Liver (tissue), 9 donors: ENCODE measurements around the gene RRP1. TPM values are rescaled to one million over a fixed set of nuclear protein-coding genes. Genes with fewer than 3 reads are reported as not detected.

Source experiments
- DNase-seq: peaks from one replicate; pipeline ENCODE4 v3.0.0-alpha.2; 2017; ENCODE audit warnings: low spot score
- H3K27ac ChIP-seq, 2 donors: one replicate each; pipeline ENCODE4 v1.7.0; 2013; ENCODE audit warnings: inconsistent platforms in 2 of 2, low read length in 2 of 2, control low read depth in 1 of 2, low read depth in 1 of 2, mild to moderate bottlenecking in 1 of 2
- H3K27me3 ChIP-seq, 4 donors: one replicate each; pipeline versions ENCODE4 v1.6.1 to v1.7.0; 2013; ENCODE audit warnings: low read length in 3 of 4, inconsistent platforms in 1 of 4, mild to moderate bottlenecking in 1 of 4, moderate library complexity in 1 of 4; ENCODE audit not compliant: control insufficient read depth in 4 of 4, insufficient read depth in 4 of 4
- H3K36me3 ChIP-seq, 4 donors: one replicate each; pipeline versions ENCODE4 v1.6.1 to v1.7.0; 2013; ENCODE audit warnings: low read length in 3 of 4, mild to moderate bottlenecking in 3 of 4, low read depth in 1 of 4, moderate library complexity in 1 of 4; ENCODE audit not compliant: control insufficient read depth in 4 of 4, insufficient read depth in 3 of 4
- H3K4me1 ChIP-seq, 4 donors: one replicate each; pipeline versions ENCODE4 v1.6.1 to v1.7.0; 2013; ENCODE audit warnings: low read length in 3 of 4, mild to moderate bottlenecking in 3 of 4, moderate library complexity in 1 of 4; ENCODE audit not compliant: control insufficient read depth in 4 of 4, insufficient read depth in 4 of 4
- H3K4me3 ChIP-seq, 3 donors: one replicate each; pipeline versions ENCODE4 v1.6.1 to v1.7.0; 2013; ENCODE audit warnings: low read length in 3 of 3, control low read depth in 1 of 3, low read depth in 1 of 3, mild to moderate bottlenecking in 1 of 3
- H3K9ac ChIP-seq, 2 donors: one replicate each; pipeline ENCODE4 v1.7.0; 2013; ENCODE audit warnings: low read length in 2 of 2, mild to moderate bottlenecking in 2 of 2, moderate library complexity in 2 of 2, control low read depth in 1 of 2, low read depth in 1 of 2
- H3K9me3 ChIP-seq, 4 donors: one replicate each; pipeline versions ENCODE4 v1.6.1 to v1.7.0; 2013; ENCODE audit warnings: low read length in 3 of 4; ENCODE audit not compliant: control insufficient read depth in 4 of 4
- ATF3 ChIP-seq: IDR thresholded peaks from 2 replicates; pipeline ENCODE4 v1.6.1; 2016; ENCODE audit warnings: antibody characterized with exemption
- EGR1 ChIP-seq, 2 donors: IDR thresholded peaks; 2 replicates each; pipeline ENCODE4 v1.6.1; 2016 to 2018; ENCODE audit warnings: antibody characterized with exemption in 2 of 2, low read depth in 2 of 2
- FOXA1 ChIP-seq: IDR thresholded peaks from 2 replicates; pipeline ENCODE4 v1.6.1; 2016; ENCODE audit warnings: antibody characterized with exemption
- FOXA2 ChIP-seq: IDR thresholded peaks from 2 replicates; pipeline ENCODE4 v1.6.1; 2016; ENCODE audit warnings: antibody characterized with exemption
- HNF4G ChIP-seq: IDR thresholded peaks from 2 replicates; pipeline ENCODE4 v1.6.1; 2016; ENCODE audit warnings: antibody characterized with exemption
- MAX ChIP-seq: IDR thresholded peaks from 2 replicates; pipeline ENCODE4 v1.6.1; 2016; ENCODE audit warnings: antibody characterized with exemption
- RAD21 ChIP-seq, 2 donors: IDR thresholded peaks; 2 replicates each; pipeline ENCODE4 v1.6.1; 2016; ENCODE audit warnings: antibody characterized with exemption in 2 of 2, mild to moderate bottlenecking in 2 of 2
- REST ChIP-seq: IDR thresholded peaks from 2 replicates; pipeline ENCODE4 v1.6.1; 2016; ENCODE audit warnings: antibody characterized with exemption, mild to moderate bottlenecking
- RXRA ChIP-seq, 2 donors: IDR thresholded peaks; 2 replicates each; pipeline ENCODE4 v1.6.1; 2017 to 2018; ENCODE audit warnings: antibody characterized with exemption in 2 of 2, mild to moderate bottlenecking in 1 of 2
- SP1 ChIP-seq: IDR thresholded peaks from 2 replicates; pipeline ENCODE4 v1.6.1; 2018; ENCODE audit warnings: antibody characterized with exemption, mild to moderate bottlenecking
- TAF1 ChIP-seq: conservative IDR thresholded peaks from 2 replicates; pipeline ENCODE4 v1.6.1; 2016; ENCODE audit warnings: antibody characterized with exemption, mild to moderate bottlenecking
- YY1 ChIP-seq: IDR thresholded peaks from 2 replicates; pipeline ENCODE4 v1.6.1; 2016; ENCODE audit warnings: antibody characterized with exemption, mild to moderate bottlenecking
- ZBTB33 ChIP-seq: IDR thresholded peaks from 2 replicates; pipeline ENCODE4 v1.6.1; 2016; ENCODE audit warnings: antibody characterized with exemption
- WGBS: extraction: QIAGEN DNeasy Blood & Tissue Kit; methylation state at CpG from one replicate; pipeline ENCODE4 v1.1.7; 2013; 5-methylcytosine and 5-hydroxymethylcytosine counted together
- polyA plus RNA-seq, 2 donors: library from polyadenylated mRNA; stranded (reverse) in 1 of 2; unstranded in 1 of 2; fragments of 200-250 nt in 1 of 2; fragments of >200 nt in 1 of 2; fragmentation: Nextera tagmentation in 1 of 2; extraction: Ambion mirVana in 1 of 2; gene quantifications; one replicate each; pipeline versions ENCODE4 v1.2.1 to v1.2.3, GENCODE V29; 2013 to 2015
- total RNA-seq, 2 donors: library from RNA; depleted of rRNA; stranded (reverse); fragments of >200 nt; gene quantifications; one replicate each; pipeline ENCODE4 v1.2.3, GENCODE V29; 2014
- donor health status: healthy.
- donor health status: healthy.
- donor health status: healthy.
- donor health status: healthy.
- donor health status: healthy.

RRP1 gene
- total and polyA plus RNA-seq, 4 donors, result 5.4 to 15.0 (median 7.7) TPM

GRCh38 chr21:43800566-43800965, 11.2 kb downstream of the RRP1 start:
- Histone ChIP-seq H3K9ac (no peak overlapping the region), H3K27me3 (no peaks in the 10 kb centered on the region), H3K36me3 (peaks cover 12 to 80% (median 31%) of the 10 kb centered on the region in 4 donors), H3K4me3 (no peak overlapping the region), H3K9me3 (no peaks in the 10 kb centered on the region), H3K4me1 (no peaks in the 10 kb centered on the region), H3K27ac (no peak overlapping the region)
- WGBS, result 97% methylated on average over 14 of the region's 14 CpGs
- no peak for TF ChIP-seq HNF4G
- TF ChIP-seq RXRA (IDR thresholded peaks at IDR 0.05), result no peak
- no peak for TF ChIP-seq ZBTB33
- TF ChIP-seq MAX, result no peak
- TF ChIP-seq FOXA1, result no peak
- TF ChIP-seq EGR1 (IDR thresholded peaks at IDR 0.05; ENCODE audit: low read depth in 2 of 2), result no peak
- no peak for TF ChIP-seq TAF1
- TF ChIP-seq FOXA2, result no peak
- TF ChIP-seq REST, result no peak
- no peak for DNase-seq

- no peaks in the 10 kb centered on the region for H3K9me3 ChIP-seq
- H3K4me3 ChIP-seq, result no peak overlapping the region
- H3K9ac ChIP-seq, result no peak overlapping the region
- H3K27ac ChIP-seq, result no peak overlapping the region
- 97% methylated on average over 42 of the region's 42 CpGs for WGBS
- H3K36me3 ChIP-seq, result peaks cover 12 to 76% (median 31%) of the 10 kb centered on the region in 4 donors
- no peaks in the 10 kb centered on the region for H3K27me3 ChIP-seq
- no peaks in the 10 kb centered on the region for H3K4me1 ChIP-seq
- no peak for TF ChIP-seq YY1
- no peak for DNase-seq
Observed at GRCh38 chr21:43801006-43801783, 11.8 kb downstream of the RRP1 start.

- no peaks in the 10 kb centered on the region for H3K4me1 ChIP-seq
- H3K36me3 ChIP-seq, result peaks cover 8 to 60% (median 21%) of the 10 kb centered on the region in 4 donors
- H3K4me3 ChIP-seq, result no peak overlapping the region
- no peak for TF ChIP-seq ATF3
- no peak for TF ChIP-seq EGR1 (IDR thresholded peaks at IDR 0.05; ENCODE audit: low read depth in 2 of 2)
- no peak for TF ChIP-seq RAD21 (IDR thresholded peaks at IDR 0.05)
- no peak for TF ChIP-seq SP1
- no peak overlapping the region for H3K9ac ChIP-seq
- DNase-seq, result no peak
- H3K9me3 ChIP-seq, result no peaks in the 10 kb centered on the region
- no peaks in the 10 kb centered on the region for H3K27me3 ChIP-seq
- no peak overlapping the region for H3K27ac ChIP-seq
- WGBS, result 95% methylated on average over 14 of the region's 14 CpGs
Observed at GRCh38 chr21:43802713-43803313, 13.4 kb downstream of the RRP1 start.
